ENCODE data around the gene SHANK2. TPM values are rescaled to one million over a fixed set of nuclear protein-coding genes. Genes with fewer than 3 reads are reported as not detected.

SHANK2 gene
- total and polyA plus RNA-seq, 2 donors from 2014 or later: 4.0 to 57.8 TPM

- no peaks in the 10 kb centered on the region for H3K9me3 ChIP-seq (ENCODE audit: control insufficient read depth in 2 of 3, insufficient read depth in 1 of 3, low read length in 3 of 3)
- no peak for FAIRE-seq
- H3K9ac ChIP-seq (ENCODE audit: low read length in 3 of 3): no peak overlapping the region
- DNase-seq: peak in 1 of 5 donors; percentile 38
- H3K27ac ChIP-seq (ENCODE audit: low read depth in 2 of 2, low read length in 2 of 2): no peak overlapping the region
- H3K36me3 ChIP-seq (ENCODE audit: control insufficient read depth in 2 of 3, insufficient read depth in 3 of 3, low read length in 3 of 3): no peaks in the 10 kb centered on the region
- intact Hi-C loops (cut with DNase I): no loop called here
- TF ChIP-seq, protein P1, sequence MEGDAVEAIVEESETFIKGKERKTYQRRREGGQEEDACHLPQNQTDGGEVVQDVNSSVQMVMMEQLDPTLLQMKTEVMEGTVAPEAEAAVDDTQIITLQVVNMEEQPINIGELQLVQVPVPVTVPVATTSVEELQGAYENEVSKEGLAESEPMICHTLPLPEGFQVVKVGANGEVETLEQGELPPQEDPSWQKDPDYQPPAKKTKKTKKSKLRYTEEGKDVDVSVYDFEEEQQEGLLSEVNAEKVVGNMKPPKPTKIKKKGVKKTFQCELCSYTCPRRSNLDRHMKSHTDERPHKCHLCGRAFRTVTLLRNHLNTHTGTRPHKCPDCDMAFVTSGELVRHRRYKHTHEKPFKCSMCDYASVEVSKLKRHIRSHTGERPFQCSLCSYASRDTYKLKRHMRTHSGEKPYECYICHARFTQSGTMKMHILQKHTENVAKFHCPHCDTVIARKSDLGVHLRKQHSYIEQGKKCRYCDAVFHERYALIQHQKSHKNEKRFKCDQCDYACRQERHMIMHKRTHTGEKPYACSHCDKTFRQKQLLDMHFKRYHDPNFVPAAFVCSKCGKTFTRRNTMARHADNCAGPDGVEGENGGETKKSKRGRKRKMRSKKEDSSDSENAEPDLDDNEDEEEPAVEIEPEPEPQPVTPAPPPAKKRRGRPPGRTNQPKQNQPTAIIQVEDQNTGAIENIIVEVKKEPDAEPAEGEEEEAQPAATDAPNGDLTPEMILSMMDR (IDR thresholded peaks at IDR 0.05; ENCODE audit: borderline replicate concordance, extremely low read depth, insufficient read depth): no peak
- H3K27me3 ChIP-seq (ENCODE audit: control insufficient read depth, insufficient read depth, low read length): no peaks in the 10 kb centered on the region
- peaks cover 0 to 29% (median 15%) of the 10 kb centered on the region in 3 donors for H3K4me1 ChIP-seq (ENCODE audit: control insufficient read depth in 2 of 3, insufficient read depth in 2 of 3, low read depth in 1 of 3, low read length in 3 of 3)
- H3K4me3 ChIP-seq (ENCODE audit: low read length in 3 of 3): no peak overlapping the region
Observed at GRCh38 chr11:71245601-71246391, 6.6 kb downstream of the SHANK2 start.

GRCh38 chr11:71244116-71244810, 8.1 kb downstream of the SHANK2 start:
- no peaks in the 10 kb centered on the region for H3K27me3 ChIP-seq (ENCODE audit: control insufficient read depth, insufficient read depth, low read length)
- no peak overlapping the region for H3K4me3 ChIP-seq (ENCODE audit: low read length in 3 of 3)
- TF ChIP-seq, protein P1 (IDR thresholded peaks at IDR 0.05; ENCODE audit: borderline replicate concordance, extremely low read depth, insufficient read depth): no peak
- DNase-seq (peak in 1 of 5 donors; percentile 20), FAIRE-seq (no peak)
- H3K9me3 ChIP-seq (ENCODE audit: control insufficient read depth in 2 of 3, insufficient read depth in 1 of 3, low read length in 3 of 3): no peaks in the 10 kb centered on the region
- H3K4me1 ChIP-seq (ENCODE audit: control insufficient read depth in 2 of 3, insufficient read depth in 2 of 3, low read depth in 1 of 3, low read length in 3 of 3): peaks cover 0 to 27% (median 8%) of the 10 kb centered on the region in 3 donors
- H3K36me3 ChIP-seq (ENCODE audit: control insufficient read depth in 2 of 3, insufficient read depth in 3 of 3, low read length in 3 of 3): peaks cover 0 to 3% (median 0%) of the 10 kb centered on the region in 3 donors
- intact Hi-C loops (cut with DNase I): no loop called here
- no peak overlapping the region for H3K9ac ChIP-seq (ENCODE audit: low read length in 3 of 3)
- H3K27ac ChIP-seq (ENCODE audit: low read depth in 2 of 2, low read length in 2 of 2): no peak overlapping the region

DNA sequence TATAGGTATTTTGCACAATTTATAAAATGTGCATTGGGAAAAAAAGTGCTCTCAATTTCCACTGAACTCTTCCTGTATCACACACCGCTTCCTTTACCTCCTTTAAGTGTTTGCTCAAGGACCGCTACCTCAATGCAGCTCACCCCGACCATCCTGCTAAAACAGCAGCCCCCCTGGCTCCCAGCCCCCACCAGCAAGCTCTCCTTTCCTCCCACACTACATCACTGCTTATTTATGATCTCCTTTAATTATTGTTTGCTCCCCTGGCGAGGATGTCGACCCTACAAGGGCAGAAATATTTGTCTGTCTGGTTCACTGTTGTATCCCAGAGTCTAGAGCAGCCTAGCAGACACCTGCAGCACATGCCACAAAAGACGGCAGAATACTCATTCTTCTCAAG, 10.0 kb downstream of the SHANK2 start:
- Histone ChIP-seq H3K27ac (ENCODE audit: low read depth in 2 of 2, low read length in 2 of 2) (no peak overlapping the region), H3K36me3 (ENCODE audit: control insufficient read depth in 2 of 3, insufficient read depth in 3 of 3, low read length in 3 of 3) (peaks cover 0 to 6% (median 6%) of the 10 kb centered on the region in 3 donors), H3K4me3 (ENCODE audit: low read length in 3 of 3) (no peak overlapping the region), H3K9ac (ENCODE audit: low read length in 3 of 3) (no peak overlapping the region), H3K9me3 (ENCODE audit: control insufficient read depth in 2 of 3, insufficient read depth in 1 of 3, low read length in 3 of 3) (no peaks in the 10 kb centered on the region), H3K27me3 (ENCODE audit: control insufficient read depth, insufficient read depth, low read length) (no peaks in the 10 kb centered on the region), H3K4me1 (ENCODE audit: control insufficient read depth in 2 of 3, insufficient read depth in 2 of 3, low read depth in 1 of 3, low read length in 3 of 3) (peaks cover 0 to 29% (median 7%) of the 10 kb centered on the region in 3 donors)
- intact Hi-C loops (cut with DNase I): no loop called here
- DNase-seq (peak in 3 of 5 donors; percentile 40 to 57 (median 56)), FAIRE-seq (no peak)
- TF ChIP-seq, protein P1 (IDR thresholded peaks at IDR 0.05; ENCODE audit: borderline replicate concordance, extremely low read depth, insufficient read depth): no peak
